Sigmoid colon (tissue), 7 donors: ENCODE measurements around the gene KCNH1. TPM values are rescaled to one million over a fixed set of nuclear protein-coding genes. Genes with fewer than 3 reads are reported as not detected.

Experiments
- DNase-seq: peaks from one replicate; pipeline ENCODE4 v3.0.0-alpha.2; 2019
- H3K27ac ChIP-seq, 4 donors: fragments of 200-600 bp; sonication (generic); one replicate each; pipeline ENCODE4 v1.5.1; 2016 to 2019; ENCODE audit warnings: mild to moderate bottlenecking in 1 of 4
- H3K27me3 ChIP-seq, 3 donors: fragments of 200-600 bp; sonication (generic); one replicate each; pipeline ENCODE4 v1.5.1; 2019; ENCODE audit warnings: mild to moderate bottlenecking in 1 of 3
- H3K36me3 ChIP-seq, 4 donors: fragments of 200-600 bp; sonication (generic); one replicate each; pipeline ENCODE4 v1.5.1; 2016 to 2019
- H3K4me1 ChIP-seq, 4 donors: fragments of 200-600 bp; sonication (generic); one replicate each; pipeline ENCODE4 v1.5.1; 2017 to 2019
- H3K4me3 ChIP-seq, 4 donors: fragments of 200-600 bp; sonication (generic); one replicate each; pipeline ENCODE4 v1.5.1; 2017 to 2019; ENCODE audit warnings: mild to moderate bottlenecking in 2 of 4, moderate library complexity in 1 of 4
- H3K9me3 ChIP-seq, 4 donors: fragments of 200-600 bp in 3 of 4; sonication (generic) in 3 of 4; one replicate each; pipeline versions ENCODE4 v1.5.1 to v1.6.1; 2013 to 2019
- EP300 ChIP-seq, 4 donors: sonication (generic); formaldehyde crosslinking; IDR thresholded peaks; one replicate each; pipeline ENCODE4 v1.6.1; 2017; ENCODE audit warnings: antibody characterized with exemption in 4 of 4
- POLR2A ChIP-seq, 2 donors: fragments of 450-650 bp; IDR thresholded peaks; one replicate each; pipeline ENCODE4 v1.6.1; 2016; ENCODE audit warnings: antibody characterized with exemption in 2 of 2, mild to moderate bottlenecking in 2 of 2, moderate library complexity in 2 of 2
- POLR2AphosphoS5 ChIP-seq, 4 donors: sonication (generic); formaldehyde crosslinking; IDR thresholded peaks; one replicate each; pipeline ENCODE4 v1.6.1; 2017; ENCODE audit warnings: antibody characterized with exemption in 4 of 4
- WGBS, 2 donors: extraction: QIAGEN DNeasy Blood & Tissue Kit; methylation state at CpG; one replicate each; pipeline ENCODE4 v1.1.7; 2013; 5-methylcytosine and 5-hydroxymethylcytosine counted together
- intact Hi-C: fragments of 100-400 bp; cut with DNase I; formaldehyde crosslinking; loops from one replicate; pipeline ENCODE4 v1.15.1; 2023
- polyA plus RNA-seq, 3 donors: library from polyadenylated mRNA; stranded (reverse); fragments of 200-250 nt; gene quantifications; one replicate each; pipeline ENCODE4 v1.2.3, GENCODE V29; 2013
- total RNA-seq, 4 donors: library from RNA; depleted of rRNA; stranded (reverse); fragments of >200 nt; gene quantifications; one replicate each; pipeline ENCODE4 v1.1.0, GENCODE V29; 2016
- TF ChIP-seq, protein P1 (sequence below), 4 experiments: fragments of 450-650 bp in 3 of 4; fragments of 200-600 bp in 1 of 4; IDR thresholded peaks; one replicate each; pipeline ENCODE4 v1.5.1; 2016 to 2019; ENCODE audit warnings: antibody characterized with exemption in 4 of 4, mild to moderate bottlenecking in 3 of 4, moderate library complexity in 2 of 4
- donor health status: healthy with polysubstance abuse.
- donor health status: Bipolar disorder and iron deficiency.
- donor health status: healthy.

KCNH1 gene
- total and polyA plus RNA-seq, 7 donors = 0.23 to 3.1 (median 0.55) TPM; not detected in 2

DNA sequence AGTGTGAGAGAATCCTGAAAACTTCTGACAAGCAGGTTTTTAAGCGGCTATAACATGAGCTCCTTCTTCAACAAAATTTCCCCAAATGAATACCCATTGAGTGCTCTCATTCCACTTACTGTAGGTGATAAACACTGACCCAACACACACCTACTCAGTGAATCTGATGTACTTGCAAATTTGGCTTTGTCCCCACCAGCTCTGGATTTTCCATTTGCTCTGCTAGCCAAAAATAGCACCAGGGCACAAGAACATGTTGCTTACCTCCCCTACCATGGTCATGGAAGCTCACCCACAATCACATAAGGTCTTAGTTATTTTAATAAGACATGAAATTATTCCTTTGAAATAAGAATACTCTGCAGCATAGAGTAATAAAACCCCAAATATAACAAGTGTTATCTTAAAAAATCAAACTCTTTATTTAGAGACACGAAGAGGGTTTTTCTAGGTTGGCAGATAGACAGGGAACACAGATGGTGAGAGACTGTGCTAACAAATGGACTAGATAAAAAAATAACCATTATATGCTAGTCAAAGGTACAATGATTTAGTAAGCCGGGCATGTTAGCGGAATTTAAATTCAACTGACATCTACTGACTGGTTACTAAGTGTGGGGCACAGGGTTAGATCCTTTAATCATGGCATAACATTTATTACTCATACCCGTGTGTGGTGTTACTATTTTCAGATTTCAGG is 291.9 kb downstream of the KCNH1 start:
- Histone ChIP-seq H3K36me3 (no peaks in the 10 kb centered on the region), H3K4me1 (no peaks in the 10 kb centered on the region), H3K27ac (no peak overlapping the region), H3K27me3 (no peaks in the 10 kb centered on the region), H3K9me3 (no peaks in the 10 kb centered on the region), H3K4me3 (no peak overlapping the region)
- no peak for DNase-seq
- WGBS, 2 donors = 75 to 84% methylated on average over 5 of the region's 5 CpGs
- TF ChIP-seq, protein P1, sequence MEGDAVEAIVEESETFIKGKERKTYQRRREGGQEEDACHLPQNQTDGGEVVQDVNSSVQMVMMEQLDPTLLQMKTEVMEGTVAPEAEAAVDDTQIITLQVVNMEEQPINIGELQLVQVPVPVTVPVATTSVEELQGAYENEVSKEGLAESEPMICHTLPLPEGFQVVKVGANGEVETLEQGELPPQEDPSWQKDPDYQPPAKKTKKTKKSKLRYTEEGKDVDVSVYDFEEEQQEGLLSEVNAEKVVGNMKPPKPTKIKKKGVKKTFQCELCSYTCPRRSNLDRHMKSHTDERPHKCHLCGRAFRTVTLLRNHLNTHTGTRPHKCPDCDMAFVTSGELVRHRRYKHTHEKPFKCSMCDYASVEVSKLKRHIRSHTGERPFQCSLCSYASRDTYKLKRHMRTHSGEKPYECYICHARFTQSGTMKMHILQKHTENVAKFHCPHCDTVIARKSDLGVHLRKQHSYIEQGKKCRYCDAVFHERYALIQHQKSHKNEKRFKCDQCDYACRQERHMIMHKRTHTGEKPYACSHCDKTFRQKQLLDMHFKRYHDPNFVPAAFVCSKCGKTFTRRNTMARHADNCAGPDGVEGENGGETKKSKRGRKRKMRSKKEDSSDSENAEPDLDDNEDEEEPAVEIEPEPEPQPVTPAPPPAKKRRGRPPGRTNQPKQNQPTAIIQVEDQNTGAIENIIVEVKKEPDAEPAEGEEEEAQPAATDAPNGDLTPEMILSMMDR (IDR thresholded peaks at IDR 0.05) = no peak
- no peak for TF ChIP-seq POLR2A (IDR thresholded peaks at IDR 0.05)
- TF ChIP-seq POLR2AphosphoS5 (IDR thresholded peaks at IDR 0.05) = no peak
- no peak for TF ChIP-seq EP300 (IDR thresholded peaks at IDR 0.05)
- intact Hi-C loops = no loop called here

DNA sequence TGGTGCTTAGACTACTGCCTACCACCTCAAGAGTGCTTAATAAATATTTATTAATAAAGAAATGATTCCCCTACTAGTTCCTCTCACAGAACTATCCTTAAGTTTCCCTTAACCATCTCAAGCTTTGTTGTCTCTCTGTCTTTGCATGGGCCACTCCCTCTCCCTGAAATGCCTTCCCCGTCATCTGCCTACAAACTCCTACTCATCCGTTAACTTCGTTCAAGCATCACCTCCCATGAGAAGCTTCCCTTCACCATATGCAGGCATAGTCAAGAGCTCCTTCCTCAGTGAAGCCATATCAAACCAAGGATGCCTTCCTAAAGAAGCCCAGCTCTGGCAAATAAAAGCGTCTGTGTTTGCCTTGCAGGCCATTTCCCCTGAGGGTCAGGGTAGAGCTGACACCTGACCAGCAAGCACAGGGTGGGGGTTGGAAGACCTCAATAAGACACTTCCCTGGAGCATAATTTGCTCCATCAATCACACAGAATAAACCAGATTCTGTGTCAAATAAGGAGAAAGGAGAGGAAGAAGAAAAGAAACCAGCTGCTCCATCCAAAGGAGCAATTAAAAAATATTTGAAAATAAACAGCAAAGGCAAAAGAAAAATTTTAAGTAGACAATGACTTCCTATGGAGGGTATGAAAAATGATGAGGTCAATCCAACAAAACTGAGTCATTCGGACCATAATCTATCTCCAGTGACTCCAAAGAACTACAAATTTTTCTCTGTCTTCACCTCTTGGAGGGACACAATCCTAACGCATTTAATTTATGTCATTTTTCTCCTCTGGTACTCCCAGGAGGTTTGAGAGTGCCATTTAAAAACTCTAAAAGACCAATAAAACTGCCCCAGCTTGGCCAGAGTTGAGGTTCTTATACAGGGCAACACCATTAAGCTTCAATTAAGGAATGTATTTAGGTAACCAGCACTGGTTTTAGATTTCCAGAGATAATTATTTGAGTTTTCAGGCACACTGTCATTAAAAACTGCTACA is 303.6 kb downstream of the KCNH1 start:
- no peaks in the 10 kb centered on the region for H3K36me3 ChIP-seq
- 63 to 67% methylated on average over 6 of the region's 6 CpGs for WGBS, 2 donors
- intact Hi-C loops = no loop called here
- TF ChIP-seq POLR2A (IDR thresholded peaks at IDR 0.05) = no peak
- no peak for TF ChIP-seq POLR2AphosphoS5 (IDR thresholded peaks at IDR 0.05)
- TF ChIP-seq EP300 (IDR thresholded peaks at IDR 0.05) = no peak
- TF ChIP-seq, protein P1 (IDR thresholded peaks at IDR 0.05) = no peak
- no peak overlapping the region for H3K4me3 ChIP-seq
- H3K9me3 ChIP-seq = no peaks in the 10 kb centered on the region
- no peaks in the 10 kb centered on the region for H3K27me3 ChIP-seq
- H3K27ac ChIP-seq = no peak overlapping the region
- H3K4me1 ChIP-seq = no peaks in the 10 kb centered on the region
- no peak for DNase-seq

DNA sequence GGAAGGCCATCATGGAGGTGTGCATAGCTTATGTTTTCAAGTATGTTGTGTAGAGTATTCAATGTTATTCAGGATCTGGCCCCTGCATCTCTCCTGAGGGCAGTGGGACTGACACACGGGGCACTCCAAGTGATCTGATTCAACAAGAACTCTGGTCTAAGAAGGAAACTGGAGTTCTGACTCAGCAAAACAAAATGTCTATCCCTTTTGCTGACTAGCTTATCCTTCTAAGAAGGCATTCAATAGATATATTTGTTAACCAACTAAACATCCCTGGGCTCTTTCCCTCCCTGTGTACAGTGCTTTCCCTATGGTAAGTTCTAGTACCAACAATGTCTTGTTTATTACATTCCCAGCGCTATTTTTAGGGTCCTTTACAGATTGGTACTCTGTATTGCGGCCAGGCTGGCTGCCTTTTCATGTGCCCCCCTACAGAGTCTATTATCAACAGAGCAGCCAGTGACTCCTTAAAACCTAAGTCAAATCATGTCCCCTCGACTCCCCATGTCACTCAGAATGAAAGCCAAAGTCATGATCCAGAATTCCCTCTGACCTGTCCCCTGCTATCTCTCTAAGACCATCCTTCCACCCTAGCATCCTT is 304.9 kb downstream of the KCNH1 start:
- no peaks in the 10 kb centered on the region for H3K9me3 ChIP-seq
- no peaks in the 10 kb centered on the region for H3K4me1 ChIP-seq
- no peak overlapping the region for H3K27ac ChIP-seq
- WGBS, 2 donors = 67 to 76% methylated on average over 4 of the region's 4 CpGs
- H3K27me3 ChIP-seq = no peaks in the 10 kb centered on the region
- no peak for DNase-seq
- H3K4me3 ChIP-seq = no peak overlapping the region
- TF ChIP-seq POLR2A (IDR thresholded peaks at IDR 0.05) = no peak
- no peak for TF ChIP-seq EP300 (IDR thresholded peaks at IDR 0.05)
- no peak for TF ChIP-seq POLR2AphosphoS5 (IDR thresholded peaks at IDR 0.05)
- TF ChIP-seq, protein P1 (IDR thresholded peaks at IDR 0.05) = no peak
- no peaks in the 10 kb centered on the region for H3K36me3 ChIP-seq
- intact Hi-C loops = no loop called here

DNA sequence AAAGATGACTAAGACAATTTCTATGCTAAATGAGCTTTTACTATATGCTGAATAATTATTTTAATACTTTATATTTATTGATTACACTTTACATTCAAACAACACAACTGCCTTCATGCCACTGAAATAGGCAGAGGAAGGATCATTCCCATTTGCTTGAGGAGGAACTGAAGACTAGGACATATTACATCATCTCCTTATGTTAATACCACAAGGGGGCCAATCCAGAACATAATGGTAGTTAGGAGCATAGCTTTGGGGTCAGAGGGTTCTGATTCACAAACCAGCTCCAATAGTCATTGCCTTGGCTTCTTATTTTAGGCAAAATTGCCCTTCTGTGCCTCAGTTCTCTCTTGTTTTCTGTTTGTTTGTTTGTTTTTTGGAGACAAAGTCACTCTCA is 306.5 kb downstream of the KCNH1 start:
- Histone ChIP-seq H3K36me3 (no peaks in the 10 kb centered on the region), H3K9me3 (no peaks in the 10 kb centered on the region), H3K4me3 (no peak overlapping the region), H3K27ac (no peak overlapping the region), H3K4me1 (no peaks in the 10 kb centered on the region), H3K27me3 (no peaks in the 10 kb centered on the region)
- DNase-seq = no peak
- no peak for TF ChIP-seq POLR2A (IDR thresholded peaks at IDR 0.05)
- no peak for TF ChIP-seq EP300 (IDR thresholded peaks at IDR 0.05)
- TF ChIP-seq, protein P1 (IDR thresholded peaks at IDR 0.05) = no peak
- no peak for TF ChIP-seq POLR2AphosphoS5 (IDR thresholded peaks at IDR 0.05)
- intact Hi-C loops = no loop called here
